GM18867 (cell line): ENCODE data around the gene ELFN2.

Source experiments
- ATAC-seq: cut with Tn5 transposase; IDR thresholded peaks from one replicate; pipeline ENCODE4 v1.9.1; 2021; ENCODE audit warnings: mild to moderate bottlenecking, moderate library complexity; ENCODE audit not compliant: unreplicated experiment

The ELFN2 gene

GRCh38 chr22:37318364-37319109 is 108.7 kb downstream of the ELFN2 start:
- ATAC-seq: no peak
